Tibial nerve (tissue), 4 donors: ENCODE measurements around the gene MPP2.

ENCODE experiments used
- CTCF ChIP-seq, 5 experiments: fragments of 200-600 bp in 3 of 5; fragments of 450-650 bp in 2 of 5; sonication (generic) in 3 of 5; IDR thresholded peaks; one replicate each; pipeline ENCODE4 v1.5.1; 2016 to 2019; ENCODE audit warnings: antibody characterized with exemption in 5 of 5, mild to moderate bottlenecking in 3 of 5, moderate library complexity in 2 of 5
- EP300 ChIP-seq, 2 donors: sonication (generic); formaldehyde crosslinking; IDR thresholded peaks; one replicate each; pipeline ENCODE4 v1.6.1; 2017; ENCODE audit warnings: antibody characterized with exemption in 2 of 2, mild to moderate bottlenecking in 1 of 2
- POLR2A ChIP-seq, 2 donors: fragments of 450-650 bp; IDR thresholded peaks; one replicate each; pipeline ENCODE4 v1.6.1; 2017; ENCODE audit warnings: antibody characterized with exemption in 2 of 2, mild to moderate bottlenecking in 2 of 2, moderate library complexity in 2 of 2

- TF ChIP-seq CTCF (IDR thresholded peaks at IDR 0.05), result no peak
- TF ChIP-seq POLR2A (IDR thresholded peaks at IDR 0.05), result no peak
- TF ChIP-seq EP300 (IDR thresholded peaks at IDR 0.05), result no peak
Observed at GRCh38 chr17:43875476-43876147, 31.7 kb downstream of the MPP2 start.
